ENCODE measurements around the gene RFX7.
"Not testable (repeated sequence)": the region's sequence is repeated elsewhere in the genome, so short reads cannot be mapped to it uniquely, and the experiment has no call there.

RFX7 gene

GRCh38 chr15:56207092-56207491, 36.6 kb downstream of the RFX7 start:
- Histone ChIP-seq H3K9me3 (ENCODE audit: severe bottlenecking) (no peaks in the 10 kb centered on the region), H3K36me3 (no peaks in the 10 kb centered on the region), H3K27me3 (ENCODE audit: insufficient read depth, low read depth, severe bottlenecking) (no peaks in the 10 kb centered on the region), H3K4me3 (ENCODE audit: low read depth, low read length) (no peak overlapping the region), H3K27ac (no peak overlapping the region)
- TF ChIP-seq CTCF (IDR thresholded peaks at IDR 0.05; ENCODE audit: low read depth, low read length): no peak
- DNase-seq: no peak

GRCh38 chr15:56205061-56205876, 38.4 kb downstream of the RFX7 start:
- H3K9me3 ChIP-seq (ENCODE audit: severe bottlenecking): no peaks in the 10 kb centered on the region
- no peak overlapping the region for H3K27ac ChIP-seq
- no peaks in the 10 kb centered on the region for H3K36me3 ChIP-seq

GRCh38 chr15:56203312-56203922, 40.3 kb downstream of the RFX7 start:
- DNase-seq; H3K4me3 ChIP-seq (ENCODE audit: low read depth, low read length); H3K9me3 ChIP-seq (ENCODE audit: severe bottlenecking); H3K27me3 ChIP-seq (ENCODE audit: insufficient read depth, low read depth, severe bottlenecking); H3K27ac ChIP-seq; H3K36me3 ChIP-seq: not testable (repeated sequence)

More at GRCh38 chr15:56205061-56205876, 38.4 kb downstream of the RFX7 start:
- TF ChIP-seq CTCF (IDR thresholded peaks at IDR 0.05; ENCODE audit: low read depth, low read length): no peak
- Histone ChIP-seq H3K4me3 (ENCODE audit: low read depth, low read length) (no peak overlapping the region), H3K27me3 (ENCODE audit: insufficient read depth, low read depth, severe bottlenecking) (no peaks in the 10 kb centered on the region)
- DNase-seq: no peak

GRCh38 chr15:56202701-56203100, 41.0 kb downstream of the RFX7 start:
- Histone ChIP-seq H3K9me3 (ENCODE audit: severe bottlenecking) (no peaks in the 10 kb centered on the region), H3K4me3 (ENCODE audit: low read depth, low read length) (no peak overlapping the region), H3K27me3 (ENCODE audit: insufficient read depth, low read depth, severe bottlenecking) (no peaks in the 10 kb centered on the region), H3K27ac (no peak overlapping the region), H3K36me3 (no peaks in the 10 kb centered on the region)
- DNase-seq: no peak
- TF ChIP-seq CTCF (IDR thresholded peaks at IDR 0.05; ENCODE audit: low read depth, low read length): no peak

- Histone ChIP-seq H3K9me3 (ENCODE audit: severe bottlenecking) (no peaks in the 10 kb centered on the region), H3K4me3 (ENCODE audit: low read depth, low read length) (no peak overlapping the region), H3K27ac (no peak overlapping the region), H3K27me3 (ENCODE audit: insufficient read depth, low read depth, severe bottlenecking) (no peaks in the 10 kb centered on the region), H3K36me3 (no peaks in the 10 kb centered on the region)
- DNase-seq: no peak
- no peak for TF ChIP-seq CTCF (IDR thresholded peaks at IDR 0.05; ENCODE audit: low read depth, low read length)
Observed at GRCh38 chr15:56199038-56199437, 44.6 kb downstream of the RFX7 start.

GRCh38 chr15:56194035-56194434, 49.6 kb downstream of the RFX7 start:
- H3K27me3 ChIP-seq (ENCODE audit: insufficient read depth, low read depth, severe bottlenecking): no peaks in the 10 kb centered on the region
- TF ChIP-seq CTCF (IDR thresholded peaks at IDR 0.05; ENCODE audit: low read depth, low read length): no peak
- H3K4me3 ChIP-seq (ENCODE audit: low read depth, low read length): no peak overlapping the region
- H3K27ac ChIP-seq: no peak overlapping the region
- H3K9me3 ChIP-seq (ENCODE audit: severe bottlenecking): no peaks in the 10 kb centered on the region
- no peak for DNase-seq
- no peaks in the 10 kb centered on the region for H3K36me3 ChIP-seq

Measured in WERI-Rb-1 (cell line).